Duodenal mucosa (tissue), 2 donors: Measurements from ENCODE around the gene OR10G2.
"Not testable (repeated sequence)": the region's sequence is repeated elsewhere in the genome, so short reads cannot be mapped to it uniquely, and the experiment has no call there.

Source experiments
- H3K27ac ChIP-seq: one replicate; pipeline ENCODE4 v1.7.0; 2013; ENCODE audit warnings: low read depth, low read length
- H3K27me3 ChIP-seq, 2 donors: one replicate each; pipeline ENCODE4 v1.7.0; 2013; ENCODE audit warnings: low read length in 2 of 2, control low read depth in 1 of 2; ENCODE audit not compliant: insufficient read depth in 2 of 2, control insufficient read depth in 1 of 2
- H3K36me3 ChIP-seq, 2 donors: one replicate each; pipeline ENCODE4 v1.7.0; 2013; ENCODE audit warnings: low read length in 2 of 2, control low read depth in 1 of 2; ENCODE audit not compliant: insufficient read depth in 2 of 2, control insufficient read depth in 1 of 2
- H3K4me1 ChIP-seq, 2 donors: one replicate each; pipeline ENCODE4 v1.7.0; 2013; ENCODE audit warnings: low read length in 2 of 2, control low read depth in 1 of 2; ENCODE audit not compliant: insufficient read depth in 2 of 2, control insufficient read depth in 1 of 2
- H3K4me3 ChIP-seq, 2 donors: one replicate each; pipeline ENCODE4 v1.7.0; 2013; ENCODE audit warnings: low read length in 2 of 2, low read depth in 1 of 2
- H3K9ac ChIP-seq, 2 donors: one replicate each; pipeline ENCODE4 v1.7.0; 2013; ENCODE audit warnings: low read length in 2 of 2, low read depth in 1 of 2
- H3K9me3 ChIP-seq, 2 donors: one replicate each; pipeline ENCODE4 v1.7.0; 2013; ENCODE audit warnings: low read length in 2 of 2, control low read depth in 1 of 2; ENCODE audit not compliant: control insufficient read depth in 1 of 2

OR10G2 gene

GRCh38 chr14:21612324-21612723 is 22.4 kb downstream of the OR10G2 start:
- Histone ChIP-seq H3K9me3 (no peaks in the 10 kb centered on the region), H3K27ac (no peak overlapping the region), H3K9ac (no peak overlapping the region), H3K27me3 (no peaks in the 10 kb centered on the region), H3K4me1 (no peaks in the 10 kb centered on the region), H3K4me3 (no peak overlapping the region), H3K36me3 (no peaks in the 10 kb centered on the region)

DNA sequence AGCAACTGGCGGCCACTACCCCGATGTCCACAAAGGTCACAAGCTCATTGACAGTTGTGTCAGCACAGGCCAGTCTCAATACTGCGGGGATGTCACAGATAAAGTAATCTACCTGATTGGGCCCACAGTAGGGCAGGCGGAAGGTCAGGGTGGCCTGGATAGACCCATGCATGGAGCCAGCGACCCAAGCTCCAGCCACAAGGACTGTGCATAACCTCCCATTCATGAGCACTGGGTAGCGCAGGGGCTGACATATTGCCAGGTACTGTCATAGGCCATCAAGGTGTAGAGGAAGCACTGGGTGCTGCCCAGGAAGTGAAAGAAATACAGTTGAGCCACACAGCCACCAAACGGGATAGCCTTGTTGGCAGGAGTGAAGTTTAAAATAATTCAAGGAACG is 32.6 kb downstream of the OR10G2 start:
- H3K9me3 ChIP-seq: not testable (repeated sequence)

DNA sequence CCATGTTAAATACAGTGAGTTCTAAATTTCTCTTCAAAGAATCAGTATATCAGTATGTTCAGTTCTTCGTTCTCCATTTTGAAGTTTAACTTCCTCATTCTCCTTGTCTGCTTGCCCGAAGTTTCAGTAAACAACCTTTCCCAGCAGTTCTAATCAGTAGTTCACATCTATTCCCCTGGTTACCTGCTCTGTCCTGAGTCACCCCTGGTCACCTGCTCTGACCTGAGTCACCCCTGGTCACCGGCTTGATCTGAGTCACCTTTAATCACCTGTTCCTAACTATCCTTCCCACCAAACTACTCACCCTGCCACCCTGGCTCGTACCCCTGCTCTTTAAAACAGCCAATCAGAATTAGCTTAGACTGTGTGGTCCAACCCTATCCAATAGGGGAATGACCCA is 45.4 kb downstream of the OR10G2 start:
- H3K9me3 ChIP-seq: peaks cover 8 to 10% of the 10 kb centered on the region in 2 donors
- no peaks in the 10 kb centered on the region for H3K36me3 ChIP-seq
- no peak overlapping the region for H3K27ac ChIP-seq
- H3K27me3 ChIP-seq: no peaks in the 10 kb centered on the region
- H3K9ac ChIP-seq: no peak overlapping the region
- no peak overlapping the region for H3K4me3 ChIP-seq
- H3K4me1 ChIP-seq: no peaks in the 10 kb centered on the region

More for the DNA sequence above, 32.6 kb downstream of the OR10G2 start:
- H3K4me1 ChIP-seq, H3K4me3 ChIP-seq, H3K36me3 ChIP-seq, H3K27me3 ChIP-seq, H3K27ac ChIP-seq, H3K9ac ChIP-seq: not testable (repeated sequence)
